Uterus (tissue), 4 donors: Measurements from ENCODE around the gene RNF169. TPM values are rescaled to one million over a fixed set of nuclear protein-coding genes. Genes with fewer than 3 reads are reported as not detected.

ENCODE experiments used
- DNase-seq, 2 donors: peaks; one replicate each; pipeline ENCODE4 v3.0.0-alpha.2; 2019 to 2020
- H3K27ac ChIP-seq, 2 donors: fragments of 200-600 bp; sonication (generic); 1 replicate in 1 of 2; 2 replicates in 1 of 2; pipeline ENCODE4 v1.5.1; 2016 to 2018
- H3K27me3 ChIP-seq, 2 donors: fragments of 200-600 bp; sonication (generic); one replicate each; pipeline ENCODE4 v1.5.1; 2018 to 2019; ENCODE audit warnings: control low read depth in 1 of 2
- H3K36me3 ChIP-seq, 2 donors: fragments of 200-600 bp; sonication (generic); one replicate each; pipeline ENCODE4 v1.5.1; 2019; ENCODE audit warnings: control low read depth in 1 of 2
- H3K4me1 ChIP-seq, 2 donors: fragments of 200-600 bp; sonication (generic); one replicate each; pipeline ENCODE4 v1.5.1; 2018 to 2019; ENCODE audit warnings: control low read depth in 1 of 2
- H3K4me3 ChIP-seq, 2 donors: fragments of 200-600 bp; sonication (generic); 1 replicate in 1 of 2; 2 replicates in 1 of 2; pipeline ENCODE4 v1.5.1; 2018 to 2019; ENCODE audit warnings: mild to moderate bottlenecking in 1 of 2
- H3K9me3 ChIP-seq, 2 donors: fragments of 200-600 bp; sonication (generic); one replicate each; pipeline ENCODE4 v1.5.1; 2019; ENCODE audit warnings: control low read depth in 1 of 2
- CTCF ChIP-seq, 4 experiments: fragments of 200-600 bp in 2 of 4; fragments of 450-650 bp in 2 of 4; sonication (generic) in 2 of 4; IDR thresholded peaks; one replicate each; pipeline ENCODE4 v1.5.1; 2016 to 2019; ENCODE audit warnings: antibody characterized with exemption in 4 of 4, mild to moderate bottlenecking in 2 of 4, moderate library complexity in 1 of 4
- POLR2A ChIP-seq, 2 donors: fragments of 450-650 bp; IDR thresholded peaks; one replicate each; pipeline ENCODE4 v1.6.1; 2016; ENCODE audit warnings: antibody characterized with exemption in 2 of 2, mild to moderate bottlenecking in 1 of 2, moderate library complexity in 1 of 2
- intact Hi-C: fragments of 100-400 bp; cut with DNase I; formaldehyde crosslinking; loops from one replicate; pipeline ENCODE4 v1.15.1; 2023; ENCODE audit warnings: low total_unique reads
- total RNA-seq, 4 donors: library from RNA; depleted of rRNA in 3 of 4; stranded (reverse); fragments of >200 nt in 3 of 4; gene quantifications; one replicate each; pipeline versions ENCODE4 v1.1.0 to v1.2.4, GENCODE V29; 2014 to 2023
- donor health status: DM: yes; HTN: yes; CAD: no.

Gene RNF169
- total RNA-seq, 4 donors from 2014 or later: 15.0 to 42.4 (median 25.0) TPM

GRCh38 chr11:74776546-74776945 is 27.9 kb downstream of the RNF169 start:
- H3K36me3 ChIP-seq: no peaks in the 10 kb centered on the region
- H3K27me3 ChIP-seq: no peaks in the 10 kb centered on the region
- no peaks in the 10 kb centered on the region for H3K9me3 ChIP-seq
- H3K27ac ChIP-seq: no peak overlapping the region
- H3K4me1 ChIP-seq: peaks cover 0 to 4% of the 10 kb centered on the region in 2 donors
- H3K4me3 ChIP-seq: no peak overlapping the region
- intact Hi-C loops: no loop called here
- no peak for TF ChIP-seq POLR2A (IDR thresholded peaks at IDR 0.05)
- TF ChIP-seq CTCF (IDR thresholded peaks at IDR 0.05): no peak
- no peak for DNase-seq

DNA sequence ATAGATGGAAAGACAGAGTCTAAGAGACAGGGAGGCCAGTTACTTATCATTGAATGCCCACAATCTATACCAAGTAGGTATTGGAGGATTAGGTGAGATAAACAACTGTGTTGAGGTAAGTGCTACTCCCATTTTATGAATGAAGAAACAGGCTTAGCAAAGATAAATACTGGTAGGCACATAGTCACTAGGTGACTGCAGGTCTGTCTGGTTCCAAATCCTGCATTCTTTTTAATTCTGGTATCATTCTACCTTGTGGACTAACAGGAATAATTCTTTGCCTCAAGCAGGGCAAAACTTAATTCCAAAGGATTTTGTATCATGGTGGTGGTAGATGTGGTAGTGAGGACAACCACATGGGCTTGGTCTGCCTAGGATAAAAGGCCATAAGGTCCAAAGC is 28.4 kb downstream of the RNF169 start:
- intact Hi-C loops: no loop called here
- DNase-seq: no peak
- Histone ChIP-seq H3K27ac (no peak overlapping the region), H3K36me3 (no peaks in the 10 kb centered on the region), H3K27me3 (no peaks in the 10 kb centered on the region), H3K9me3 (no peaks in the 10 kb centered on the region), H3K4me1 (peaks cover 0 to 4% of the 10 kb centered on the region in 2 donors), H3K4me3 (no peak overlapping the region)
- no peak for TF ChIP-seq CTCF (IDR thresholded peaks at IDR 0.05)
- no peak for TF ChIP-seq POLR2A (IDR thresholded peaks at IDR 0.05)

- no peak overlapping the region for H3K27ac ChIP-seq
- intact Hi-C loops: no loop called here
- H3K36me3 ChIP-seq: no peaks in the 10 kb centered on the region
- no peaks in the 10 kb centered on the region for H3K27me3 ChIP-seq
- peaks cover 0 to 4% of the 10 kb centered on the region in 2 donors for H3K4me1 ChIP-seq
- no peaks in the 10 kb centered on the region for H3K9me3 ChIP-seq
- TF ChIP-seq CTCF (IDR thresholded peaks at IDR 0.05): no peak
- no peak for TF ChIP-seq POLR2A (IDR thresholded peaks at IDR 0.05)
- no peak for DNase-seq
- H3K4me3 ChIP-seq: no peak overlapping the region
These were observed 29.2 kb downstream of the RNF169 start for GRCh38 chr11:74777877-74778276.

GRCh38 chr11:74778581-74778980 is 29.9 kb downstream of the RNF169 start:
- intact Hi-C loops: no loop called here
- H3K4me3 ChIP-seq: no peak overlapping the region
- no peak overlapping the region for H3K27ac ChIP-seq
- H3K36me3 ChIP-seq: no peaks in the 10 kb centered on the region
- peaks cover 0 to 8% of the 10 kb centered on the region in 2 donors for H3K4me1 ChIP-seq
- DNase-seq: no peak
- TF ChIP-seq POLR2A (IDR thresholded peaks at IDR 0.05): no peak
- no peak for TF ChIP-seq CTCF (IDR thresholded peaks at IDR 0.05)
- H3K27me3 ChIP-seq: no peaks in the 10 kb centered on the region
- no peaks in the 10 kb centered on the region for H3K9me3 ChIP-seq

GRCh38 chr11:74780248-74781005 is 31.8 kb downstream of the RNF169 start:
- intact Hi-C loops: no loop called here
- Histone ChIP-seq H3K4me1 (peaks cover 0 to 8% of the 10 kb centered on the region in 2 donors), H3K4me3 (no peak overlapping the region), H3K36me3 (no peaks in the 10 kb centered on the region), H3K27me3 (no peaks in the 10 kb centered on the region), H3K9me3 (no peaks in the 10 kb centered on the region), H3K27ac (no peak overlapping the region)
- DNase-seq: no peak
- no peak for TF ChIP-seq CTCF (IDR thresholded peaks at IDR 0.05)
- TF ChIP-seq POLR2A (IDR thresholded peaks at IDR 0.05): no peak
